ENCODE measurements around the gene HTR7.
"Not testable (repeated sequence)": the region's sequence is repeated elsewhere in the genome, so short reads cannot be mapped to it uniquely, and the experiment has no call there.

HTR7 gene

DNA sequence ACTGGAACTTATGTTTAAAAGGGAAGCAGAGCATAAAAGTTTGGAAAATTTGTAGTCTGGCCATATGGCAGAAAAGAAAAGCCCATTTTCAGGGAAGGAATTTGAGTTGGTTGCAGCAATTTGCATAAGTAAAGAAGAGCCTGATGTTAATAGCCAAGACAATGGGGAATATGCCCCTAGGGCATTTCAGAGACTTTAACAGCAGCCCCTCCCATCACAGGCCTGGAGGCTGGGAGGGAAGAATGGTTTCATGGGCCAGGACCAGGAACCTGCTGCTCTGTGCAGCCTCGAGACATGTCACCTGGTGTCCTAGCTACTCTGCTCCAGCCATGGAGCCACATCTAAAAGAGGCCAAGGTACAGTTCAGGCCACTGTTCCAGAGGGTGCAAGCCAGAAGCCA is 35.3 kb downstream of the HTR7 start:
- TF ChIP-seq, protein P1, sequence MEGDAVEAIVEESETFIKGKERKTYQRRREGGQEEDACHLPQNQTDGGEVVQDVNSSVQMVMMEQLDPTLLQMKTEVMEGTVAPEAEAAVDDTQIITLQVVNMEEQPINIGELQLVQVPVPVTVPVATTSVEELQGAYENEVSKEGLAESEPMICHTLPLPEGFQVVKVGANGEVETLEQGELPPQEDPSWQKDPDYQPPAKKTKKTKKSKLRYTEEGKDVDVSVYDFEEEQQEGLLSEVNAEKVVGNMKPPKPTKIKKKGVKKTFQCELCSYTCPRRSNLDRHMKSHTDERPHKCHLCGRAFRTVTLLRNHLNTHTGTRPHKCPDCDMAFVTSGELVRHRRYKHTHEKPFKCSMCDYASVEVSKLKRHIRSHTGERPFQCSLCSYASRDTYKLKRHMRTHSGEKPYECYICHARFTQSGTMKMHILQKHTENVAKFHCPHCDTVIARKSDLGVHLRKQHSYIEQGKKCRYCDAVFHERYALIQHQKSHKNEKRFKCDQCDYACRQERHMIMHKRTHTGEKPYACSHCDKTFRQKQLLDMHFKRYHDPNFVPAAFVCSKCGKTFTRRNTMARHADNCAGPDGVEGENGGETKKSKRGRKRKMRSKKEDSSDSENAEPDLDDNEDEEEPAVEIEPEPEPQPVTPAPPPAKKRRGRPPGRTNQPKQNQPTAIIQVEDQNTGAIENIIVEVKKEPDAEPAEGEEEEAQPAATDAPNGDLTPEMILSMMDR (IDR thresholded peaks at IDR 0.05; ENCODE audit: insufficient read depth, low read depth, low read length, missing control alignments): no peak
- no peak overlapping the region for H3K4me3 ChIP-seq (ENCODE audit: low read depth, low read length)
- no peak for DNase-seq (ENCODE audit: low read depth)

DNA sequence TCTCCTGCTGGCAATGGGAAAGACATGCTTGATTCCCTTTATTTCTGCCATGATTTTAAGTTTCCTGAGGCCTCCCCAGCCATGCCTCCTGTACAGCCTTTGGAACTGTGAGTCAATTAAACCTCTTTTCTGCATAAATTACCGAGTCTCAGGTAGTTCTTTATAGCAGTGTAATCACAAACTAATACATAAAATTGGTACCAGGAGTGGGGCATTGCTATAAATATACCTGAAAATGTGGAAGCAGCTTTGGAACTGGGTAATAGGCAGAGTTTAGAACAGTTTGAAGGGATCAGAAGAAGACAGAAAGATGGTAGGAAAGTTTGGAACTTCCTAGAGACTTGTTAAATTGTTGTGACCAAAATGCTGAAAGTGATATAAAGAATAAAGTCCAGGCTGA is 36.0 kb downstream of the HTR7 start:
- H3K4me3 ChIP-seq (ENCODE audit: low read depth, low read length); DNase-seq (ENCODE audit: low read depth): not testable (repeated sequence)

DNA sequence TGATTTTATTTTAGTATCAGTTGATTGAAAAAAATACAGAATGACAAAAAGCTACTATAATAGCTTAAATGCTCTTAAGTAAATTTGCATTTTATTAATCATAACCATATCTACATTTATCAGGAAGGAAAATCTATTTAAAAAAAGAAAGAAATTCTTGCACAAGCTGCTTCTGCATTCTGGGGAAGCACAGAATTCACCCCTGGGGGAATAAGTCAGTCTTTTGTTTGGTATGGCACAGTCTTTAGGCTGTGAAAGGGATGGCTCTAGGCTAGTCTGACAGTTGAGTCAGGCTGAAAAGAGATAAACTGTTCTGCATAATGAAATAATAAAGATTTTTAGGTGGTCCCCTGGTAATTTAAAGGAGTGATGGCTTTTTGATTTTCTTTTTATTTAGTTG is 37.9 kb downstream of the HTR7 start:
- no peak for DNase-seq (ENCODE audit: low read depth)
- H3K4me3 ChIP-seq (ENCODE audit: low read depth, low read length): no peak overlapping the region
- TF ChIP-seq, protein P1 (IDR thresholded peaks at IDR 0.05; ENCODE audit: insufficient read depth, low read depth, low read length, missing control alignments): no peak

DNA sequence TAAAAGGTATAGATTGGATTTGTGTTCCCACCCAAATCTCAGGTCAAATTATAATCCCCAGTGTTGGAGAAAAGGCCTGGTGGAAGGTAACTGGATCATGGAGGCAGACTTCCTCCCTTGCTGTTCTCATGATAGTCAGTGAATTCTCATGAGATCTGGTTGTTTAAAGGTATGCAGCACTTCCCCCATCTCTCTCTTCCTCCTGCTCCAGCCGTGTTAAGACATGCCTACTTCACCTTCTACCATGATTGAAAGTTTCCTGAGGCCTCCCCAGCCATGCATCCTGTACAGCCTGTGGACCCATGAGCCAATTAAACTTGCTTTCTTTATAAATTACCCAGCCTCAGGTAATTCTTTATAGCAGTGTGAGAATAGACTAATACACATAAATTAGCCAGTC is 39.1 kb downstream of the HTR7 start:
- no peak for DNase-seq (ENCODE audit: low read depth)
- H3K4me3 ChIP-seq (ENCODE audit: low read depth, low read length): no peak overlapping the region
- TF ChIP-seq, protein P1 (IDR thresholded peaks at IDR 0.05; ENCODE audit: insufficient read depth, low read depth, low read length, missing control alignments): no peak

DNA sequence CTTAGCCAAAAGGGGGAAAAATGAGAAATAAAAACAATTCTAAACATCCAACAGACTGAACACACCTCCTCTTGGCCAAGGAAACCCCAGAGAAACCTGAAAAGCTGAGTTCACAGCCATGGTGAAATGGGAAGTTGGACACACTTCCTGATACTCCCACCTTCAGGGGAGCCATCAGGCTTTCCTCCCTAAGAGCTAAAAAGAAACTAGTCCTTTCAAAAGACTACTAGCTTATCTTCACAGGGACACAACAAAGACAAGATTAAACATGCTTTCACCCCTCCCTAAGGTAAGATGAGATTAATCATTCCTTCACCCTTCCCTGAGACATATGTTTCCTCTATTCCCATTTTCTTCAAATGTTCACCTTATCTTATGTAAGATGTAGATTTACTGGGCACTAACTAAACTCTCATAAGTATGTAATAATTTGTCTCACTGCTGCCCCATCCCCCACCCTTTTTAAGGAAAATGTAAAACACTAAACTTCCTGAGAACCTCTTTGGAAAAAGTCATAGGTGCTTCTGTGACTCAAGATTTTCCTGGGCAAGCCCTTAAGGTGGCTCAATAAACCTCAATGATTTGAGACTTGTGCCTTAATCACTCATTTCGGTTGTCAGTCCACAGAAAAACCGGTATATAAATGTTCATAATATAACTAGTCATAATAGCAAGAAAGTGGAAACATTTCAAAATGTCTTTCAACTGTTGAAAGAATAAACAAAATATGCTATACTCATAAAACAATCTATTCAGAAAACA is 40.5 kb downstream of the HTR7 start:
- H3K4me3 ChIP-seq (ENCODE audit: low read depth, low read length): no peak overlapping the region
- DNase-seq (ENCODE audit: low read depth): no peak
- TF ChIP-seq, protein P1 (IDR thresholded peaks at IDR 0.05; ENCODE audit: insufficient read depth, low read depth, low read length, missing control alignments): no peak

DNA sequence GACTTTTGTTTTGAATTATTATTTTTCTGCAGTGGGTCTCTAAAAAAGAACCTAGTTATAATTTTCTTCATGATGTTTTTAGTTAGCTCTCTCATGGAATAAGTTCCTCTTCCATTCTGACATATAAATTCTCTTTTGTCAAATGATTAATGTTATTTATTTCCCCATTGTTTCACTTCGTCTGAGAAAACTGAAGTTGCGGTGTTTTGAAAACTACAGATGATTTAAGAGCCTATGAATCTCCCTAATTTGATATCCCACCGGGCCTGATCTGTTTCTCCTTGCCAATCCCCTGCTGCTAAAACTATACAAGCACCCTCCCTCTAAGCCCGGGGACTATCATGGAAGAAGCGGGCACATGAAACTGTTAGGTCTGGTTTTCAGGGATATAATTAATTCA is 41.4 kb downstream of the HTR7 start:
- no peak for DNase-seq (ENCODE audit: low read depth)
- H3K4me3 ChIP-seq (ENCODE audit: low read depth, low read length): no peak overlapping the region
- TF ChIP-seq, protein P1 (IDR thresholded peaks at IDR 0.05; ENCODE audit: insufficient read depth, low read depth, low read length, missing control alignments): no peak

DNA sequence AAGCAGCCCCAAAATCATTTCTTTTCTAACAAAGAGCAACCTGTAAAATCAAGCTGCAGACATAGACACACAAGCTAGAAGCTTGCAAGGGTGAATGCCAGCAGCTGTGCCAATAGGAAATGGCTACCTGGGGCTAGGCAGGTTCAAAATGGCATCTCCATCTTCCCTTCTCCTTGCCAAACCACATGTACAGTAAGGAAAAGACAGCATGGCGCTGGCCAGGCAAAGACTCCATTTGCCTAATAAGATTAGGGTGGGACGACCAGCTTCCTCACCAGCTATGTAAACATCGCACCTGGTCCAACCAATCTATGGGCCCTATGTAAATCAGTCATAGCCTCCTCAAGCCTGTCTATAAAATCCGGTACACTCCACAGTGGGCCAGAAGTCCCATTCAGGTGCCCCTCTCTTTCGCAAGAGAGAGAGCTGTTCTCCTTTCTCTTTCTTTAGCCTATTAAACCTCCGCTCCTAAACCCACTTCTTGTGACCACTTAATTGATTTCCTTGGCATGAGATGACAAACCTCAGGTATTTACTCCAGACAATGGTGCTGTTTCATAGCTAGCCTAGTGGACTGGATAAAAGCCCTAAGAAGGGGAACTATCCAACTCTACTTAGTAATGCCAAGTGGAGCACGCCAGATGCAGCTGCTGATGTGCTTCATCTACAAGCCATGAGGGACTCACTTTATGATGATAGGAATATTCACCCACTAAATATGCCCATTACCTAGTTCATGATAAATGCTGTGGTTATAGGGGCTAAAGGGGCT is 44.1 kb downstream of the HTR7 start:
- no peak for DNase-seq (ENCODE audit: low read depth)
- H3K4me3 ChIP-seq (ENCODE audit: low read depth, low read length): no peak overlapping the region
- TF ChIP-seq, protein P1 (IDR thresholded peaks at IDR 0.05; ENCODE audit: insufficient read depth, low read depth, low read length, missing control alignments): no peak

DNA sequence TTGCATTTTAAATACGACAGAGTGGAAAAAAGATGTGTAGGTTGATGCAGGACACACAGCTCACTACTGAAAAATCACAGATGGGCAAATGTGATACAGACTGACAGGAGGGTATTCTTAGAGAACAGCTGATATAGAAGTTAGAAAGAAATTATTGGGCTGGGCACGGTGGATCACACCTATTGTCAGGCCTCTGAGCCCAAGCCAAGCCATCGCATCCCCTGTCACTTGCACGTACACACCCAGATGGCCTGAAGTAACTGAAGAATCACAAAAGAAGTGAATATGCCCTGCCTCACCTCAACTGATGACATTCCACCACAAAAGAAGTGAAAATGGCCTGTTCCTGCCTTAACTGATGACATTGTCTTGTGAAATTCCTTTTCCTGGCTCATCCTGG is 50.7 kb downstream of the HTR7 start:
- not testable (repeated sequence) for H3K4me3 ChIP-seq (ENCODE audit: low read depth, low read length); DNase-seq (ENCODE audit: low read depth)

Data from GM12865 (cell line).